ENCODE data around the gene BATF3. TPM values are rescaled to one million over a fixed set of nuclear protein-coding genes. Genes with fewer than 3 reads are reported as not detected.
A peak's percentile ranks its signal among the peaks of the same experiment; 100 is the strongest.

The BATF3 gene
- total RNA-seq, 2 experiments from 2014 or later: 74.7 to 77.9 TPM

GRCh38 chr1:212683357-212683722 lies 16.3 kb downstream of the BATF3 start:
- Mint-ChIP-seq H3K27me3 (no peaks in the 10 kb centered on the region), H3K36me3 (peaks cover 29% of the 10 kb centered on the region)
- DNase-seq: peak; percentile 81

GRCh38 chr1:212680680-212681389 lies 18.8 kb downstream of the BATF3 start:
- H3K27me3 Mint-ChIP-seq: no peaks in the 10 kb centered on the region
- DNase-seq: no peak
- H3K4me3 Mint-ChIP-seq: no peak overlapping the region
- H3K4me1 Mint-ChIP-seq: peaks cover 43% of the 10 kb centered on the region
- no peaks in the 10 kb centered on the region for H3K9me3 Mint-ChIP-seq
- peak overlapping the region; percentile 56 for H3K27ac Mint-ChIP-seq
- H3K36me3 Mint-ChIP-seq: peaks cover 15% of the 10 kb centered on the region

More at GRCh38 chr1:212683357-212683722, 16.3 kb downstream of the BATF3 start:
- peak overlapping the region; percentile 93 for H3K27ac Mint-ChIP-seq
- H3K9me3 Mint-ChIP-seq: no peaks in the 10 kb centered on the region
- H3K4me3 Mint-ChIP-seq: peak overlapping the region; percentile 61
- peaks cover 42% of the 10 kb centered on the region for H3K4me1 Mint-ChIP-seq

- Mint-ChIP-seq H3K9me3 (no peaks in the 10 kb centered on the region), H3K4me3 (no peak overlapping the region), H3K27ac (peak overlapping the region; percentile 18), H3K27me3 (no peaks in the 10 kb centered on the region), H3K4me1 (peaks cover 38% of the 10 kb centered on the region), H3K36me3 (peaks cover 3% of the 10 kb centered on the region)
- DNase-seq: no peak
Measured at GRCh38 chr1:212678456-212679410, 20.9 kb downstream of the BATF3 start.

GRCh38 chr1:212677573-212677972 lies 22.1 kb downstream of the BATF3 start:
- Mint-ChIP-seq H3K27me3 (no peaks in the 10 kb centered on the region), H3K9me3 (no peaks in the 10 kb centered on the region), H3K4me1 (peaks cover 27% of the 10 kb centered on the region), H3K27ac (no peak overlapping the region), H3K4me3 (no peak overlapping the region), H3K36me3 (peaks cover 2% of the 10 kb centered on the region)
- no peak for DNase-seq

- H3K36me3 Mint-ChIP-seq: peaks cover 2% of the 10 kb centered on the region
- DNase-seq: no peak
- H3K27ac Mint-ChIP-seq: no peak overlapping the region
- no peaks in the 10 kb centered on the region for H3K27me3 Mint-ChIP-seq
- H3K4me1 Mint-ChIP-seq: peaks cover 24% of the 10 kb centered on the region
- H3K9me3 Mint-ChIP-seq: no peaks in the 10 kb centered on the region
- H3K4me3 Mint-ChIP-seq: no peak overlapping the region
Measured at GRCh38 chr1:212677136-212677535, 22.5 kb downstream of the BATF3 start.

GRCh38 chr1:212675675-212676074 lies 24.0 kb downstream of the BATF3 start:
- DNase-seq: no peak
- no peaks in the 10 kb centered on the region for H3K36me3 Mint-ChIP-seq
- peaks cover 9% of the 10 kb centered on the region for H3K27me3 Mint-ChIP-seq
- no peak overlapping the region for H3K4me3 Mint-ChIP-seq
- no peak overlapping the region for H3K27ac Mint-ChIP-seq
- H3K4me1 Mint-ChIP-seq: peaks cover 20% of the 10 kb centered on the region
- no peaks in the 10 kb centered on the region for H3K9me3 Mint-ChIP-seq

GRCh38 chr1:212674872-212675271 lies 24.8 kb downstream of the BATF3 start:
- Mint-ChIP-seq H3K4me3 (no peak overlapping the region), H3K4me1 (peaks cover 17% of the 10 kb centered on the region), H3K36me3 (no peaks in the 10 kb centered on the region), H3K27ac (no peak overlapping the region), H3K27me3 (peaks cover 14% of the 10 kb centered on the region), H3K9me3 (no peaks in the 10 kb centered on the region)
- no peak for DNase-seq

- H3K27me3 Mint-ChIP-seq: peaks cover 16% of the 10 kb centered on the region
- no peaks in the 10 kb centered on the region for H3K36me3 Mint-ChIP-seq
- H3K4me1 Mint-ChIP-seq: peaks cover 12% of the 10 kb centered on the region
- H3K27ac Mint-ChIP-seq: no peak overlapping the region
- no peak overlapping the region for H3K4me3 Mint-ChIP-seq
- no peak for DNase-seq
- no peaks in the 10 kb centered on the region for H3K9me3 Mint-ChIP-seq
Measured at GRCh38 chr1:212671342-212672031, 28.2 kb downstream of the BATF3 start.

- no peak for DNase-seq
- Mint-ChIP-seq H3K36me3 (no peaks in the 10 kb centered on the region), H3K9me3 (no peaks in the 10 kb centered on the region), H3K27ac (no peak overlapping the region), H3K27me3 (peaks cover 16% of the 10 kb centered on the region), H3K4me3 (no peak overlapping the region), H3K4me1 (peaks cover 12% of the 10 kb centered on the region)
Measured at GRCh38 chr1:212670882-212671281, 28.8 kb downstream of the BATF3 start.

GRCh38 chr1:212670301-212670700 lies 29.3 kb downstream of the BATF3 start:
- H3K27me3 Mint-ChIP-seq: peaks cover 20% of the 10 kb centered on the region
- no peaks in the 10 kb centered on the region for H3K9me3 Mint-ChIP-seq
- H3K4me3 Mint-ChIP-seq: no peak overlapping the region
- DNase-seq: no peak
- no peaks in the 10 kb centered on the region for H3K36me3 Mint-ChIP-seq
- no peak overlapping the region for H3K27ac Mint-ChIP-seq
- peaks cover 17% of the 10 kb centered on the region for H3K4me1 Mint-ChIP-seq

- H3K27ac Mint-ChIP-seq: no peak overlapping the region
- DNase-seq: no peak
- peaks cover 17% of the 10 kb centered on the region for H3K4me1 Mint-ChIP-seq
- H3K9me3 Mint-ChIP-seq: no peaks in the 10 kb centered on the region
- no peaks in the 10 kb centered on the region for H3K36me3 Mint-ChIP-seq
- H3K27me3 Mint-ChIP-seq: peaks cover 20% of the 10 kb centered on the region
- H3K4me3 Mint-ChIP-seq: no peak overlapping the region
Measured at GRCh38 chr1:212669600-212669999, 30.0 kb downstream of the BATF3 start.

GRCh38 chr1:212669102-212669501 lies 30.5 kb downstream of the BATF3 start:
- Mint-ChIP-seq H3K4me1 (peaks cover 17% of the 10 kb centered on the region), H3K27me3 (peaks cover 20% of the 10 kb centered on the region), H3K9me3 (no peaks in the 10 kb centered on the region), H3K27ac (no peak overlapping the region), H3K36me3 (no peaks in the 10 kb centered on the region), H3K4me3 (no peak overlapping the region)
- DNase-seq: no peak

GRCh38 chr1:212668477-212668876 lies 31.2 kb downstream of the BATF3 start:
- H3K36me3 Mint-ChIP-seq: no peaks in the 10 kb centered on the region
- no peak overlapping the region for H3K27ac Mint-ChIP-seq
- no peak overlapping the region for H3K4me3 Mint-ChIP-seq
- H3K4me1 Mint-ChIP-seq: peaks cover 17% of the 10 kb centered on the region
- DNase-seq: no peak
- H3K9me3 Mint-ChIP-seq: no peaks in the 10 kb centered on the region
- peaks cover 20% of the 10 kb centered on the region for H3K27me3 Mint-ChIP-seq

GRCh38 chr1:212667223-212668139 lies 32.2 kb downstream of the BATF3 start:
- Mint-ChIP-seq H3K27me3 (peaks cover 20% of the 10 kb centered on the region), H3K27ac (no peak overlapping the region), H3K4me3 (no peak overlapping the region), H3K4me1 (peaks cover 17% of the 10 kb centered on the region), H3K9me3 (no peaks in the 10 kb centered on the region), H3K36me3 (no peaks in the 10 kb centered on the region)
- DNase-seq: no peak
